HG02943 (cell line): ENCODE data around the gene FOXR2.
A peak's percentile ranks its signal among the peaks of the same experiment; 100 is the strongest.

Experiments used
- ATAC-seq: cut with Tn5 transposase; IDR thresholded peaks from one replicate; pipeline ENCODE4 v1.9.1; 2021; ENCODE audit warnings: mild to moderate bottlenecking, low read depth, moderate library complexity; ENCODE audit not compliant: unreplicated experiment

Gene FOXR2

GRCh38 chrX:55623100-55623499 lies at the start of gene FOXR2:
Gene FOXR2 (plus strand): TSS chrX:55623400. CDS start chrX:55623712, 312 bp downstream.
- ATAC-seq, result no peak

- no peak for ATAC-seq
Observed at GRCh38 chrX:55579115-55579514, 44.1 kb upstream of the FOXR2 start.

- ATAC-seq, result no peak
Observed at GRCh38 chrX:55582447-55582846, 40.8 kb upstream of the FOXR2 start.

GRCh38 chrX:55593296-55593695 lies 29.9 kb upstream of the FOXR2 start:
- no peak for ATAC-seq

GRCh38 chrX:55593756-55594257 lies 29.4 kb upstream of the FOXR2 start:
- no peak for ATAC-seq

GRCh38 chrX:55598333-55598732 lies 24.9 kb upstream of the FOXR2 start:
- ATAC-seq, result no peak

- ATAC-seq, result no peak
Observed at GRCh38 chrX:55619547-55619946, 3.7 kb upstream of the FOXR2 start.

- ATAC-seq, result no peak
Observed at GRCh38 chrX:55624403-55624802, 1.2 kb downstream of the FOXR2 start.

- no peak for ATAC-seq
Observed at GRCh38 chrX:55636109-55636508, 12.9 kb downstream of the FOXR2 start.

- ATAC-seq, result no peak
Observed at GRCh38 chrX:55638933-55639332, 15.7 kb downstream of the FOXR2 start.

- no peak for ATAC-seq
Observed at GRCh38 chrX:55640854-55641253, 17.7 kb downstream of the FOXR2 start.

- peak; percentile 46 for ATAC-seq
Observed at GRCh38 chrX:55648434-55648833, 25.2 kb downstream of the FOXR2 start.

GRCh38 chrX:55659931-55660330 lies 36.7 kb downstream of the FOXR2 start:
- ATAC-seq, result no peak

- ATAC-seq, result no peak
Observed at GRCh38 chrX:55663584-55663983, 40.4 kb downstream of the FOXR2 start.

- no peak for ATAC-seq
Observed at GRCh38 chrX:55668084-55668483, 44.9 kb downstream of the FOXR2 start.
